HepG2 (cell line): Measurements from ENCODE around the gene FRMD8. TPM values are rescaled to one million over a fixed set of nuclear protein-coding genes. Genes with fewer than 3 reads are reported as not detected.

Experiments
- DNMT3B ChIP-seq: conservative IDR thresholded peaks from 2 replicates; pipeline ENCODE4 v1.6.1; 2016; ENCODE audit warnings: missing biosample characterization, control low read depth
- ELF4 ChIP-seq: sonication (generic); formaldehyde crosslinking; IDR thresholded peaks from 2 replicates; pipeline ENCODE4 v1.5.0; 2020; ENCODE audit warnings: missing genetic modification reagents, mild to moderate bottlenecking, moderate library complexity, borderline replicate concordance
- FOSL1 ChIP-seq: sonication (generic); formaldehyde crosslinking; IDR thresholded peaks from 2 replicates; pipeline ENCODE4 v1.9.0; 2021; ENCODE audit warnings: missing genetic modification reagents, borderline replicate concordance
- GATAD1 ChIP-seq: IDR thresholded peaks from 2 replicates; pipeline ENCODE4 v1.6.1; 2016; ENCODE audit warnings: missing genetic modification reagents, missing compliant biosample characterization
- HDAC1 ChIP-seq: sonication (generic); formaldehyde crosslinking; IDR thresholded peaks from 2 replicates; pipeline ENCODE4 v1.5.1; 2020; ENCODE audit warnings: mild to moderate bottlenecking, missing genetic modification reagents
- KLF15 ChIP-seq: sonication (generic); formaldehyde crosslinking; IDR thresholded peaks from 2 replicates; pipeline ENCODE4 v1.8.1; 2023; ENCODE audit warnings: borderline replicate concordance, mild to moderate bottlenecking, inconsistent platforms, missing genetic modification reagents, mixed read lengths
- MAFK ChIP-seq, 2 experiments: IDR thresholded peaks in 1 of 2; conservative IDR thresholded peaks in 1 of 2; 2 replicates each; pipeline ENCODE4 v1.6.1; 2011; ENCODE audit warnings: improper control_type of control experiment in 2 of 2, low read length in 2 of 2
- SOX13 ChIP-seq, 3 experiments: fragments of 450-650 bp in 1 of 3; sonication (generic) in 1 of 3; formaldehyde crosslinking in 1 of 3; IDR thresholded peaks in 2 of 3; conservative IDR thresholded peaks in 1 of 3; 2 replicates each; pipeline versions ENCODE4 v1.5.0 to v1.6.1; 2016 to 2020; ENCODE audit warnings: antibody characterized with exemption in 1 of 3, mild to moderate bottlenecking in 1 of 3, missing compliant biosample characterization in 1 of 3, missing genetic modification reagents in 1 of 3, moderate library complexity in 1 of 3
- SOX5 ChIP-seq: IDR thresholded peaks from 2 replicates; pipeline ENCODE4 v1.6.1; 2016; ENCODE audit warnings: borderline replicate concordance
- ZBTB44 ChIP-seq: sonication (generic); formaldehyde crosslinking; IDR thresholded peaks from 2 replicates; pipeline ENCODE4 v1.4.0; 2020; ENCODE audit warnings: missing genetic modification reagents
- ZNF138 ChIP-seq: sonication (generic); formaldehyde crosslinking; IDR thresholded peaks from 2 replicates; pipeline ENCODE4 v1.5.0; 2020; ENCODE audit warnings: mild to moderate bottlenecking, low read depth, missing genetic modification reagents
- ZNF761 ChIP-seq: sonication (generic); formaldehyde crosslinking; conservative IDR thresholded peaks from 2 replicates; pipeline ENCODE4 v1.4.0; 2020; ENCODE audit warnings: mild to moderate bottlenecking, missing genetic modification reagents
- polyA plus RNA-seq, 8 experiments: library from polyadenylated mRNA; depleted of rRNA in 3 of 8; stranded (reverse) in 7 of 8; unstranded in 1 of 8; fragments of >200 nt; fragmentation: Illumina TruSeq in 4 of 8; extraction: Trizol in 4 of 8; gene quantifications; 2 replicates each; pipeline versions ENCODE4 v1.2.1 to v1.2.3, GENCODE V29; 2011 to 2016; ENCODE audit warnings: low read depth in 4 of 8, missing spikeins in 1 of 8, mixed read lengths in 1 of 8; ENCODE audit not compliant: insufficient read depth in 1 of 8
- total RNA-seq, 5 experiments: library from RNA; depleted of rRNA; stranded (reverse); fragments of >200 nt; fragmentation: Illumina TruSeq; extraction: Trizol; gene quantifications; 2 replicates each; pipeline ENCODE4 v1.2.3, GENCODE V29; 2016; ENCODE audit warnings: low read depth in 1 of 5
- TF ChIP-seq, protein P1 (sequence below): sonication (generic); formaldehyde crosslinking; conservative IDR thresholded peaks from 2 replicates; pipeline ENCODE4 v1.4.0; 2020; ENCODE audit warnings: missing genetic modification reagents
- TF ChIP-seq, protein P2 (sequence below): sonication (generic); formaldehyde crosslinking; IDR thresholded peaks from 2 replicates; pipeline ENCODE4 v1.5.1; 2020; ENCODE audit warnings: missing genetic modification reagents, mild to moderate bottlenecking, borderline replicate concordance
- TF ChIP-seq, protein P3 (sequence below): IDR thresholded peaks from 2 replicates; pipeline ENCODE4 v1.6.1; 2016
- TF ChIP-seq, protein P4 (sequence below): sonication (generic); formaldehyde crosslinking; IDR thresholded peaks from 2 replicates; pipeline ENCODE4 v1.4.0; 2020; ENCODE audit warnings: missing genetic modification reagents, borderline replicate concordance

Gene FRMD8
- total and polyA plus RNA-seq, 2 of the 13 experiments (the other 11 are each of a cell fraction or from before 2014, with no cell fraction given): 5.8 to 20.6 TPM

DNA sequence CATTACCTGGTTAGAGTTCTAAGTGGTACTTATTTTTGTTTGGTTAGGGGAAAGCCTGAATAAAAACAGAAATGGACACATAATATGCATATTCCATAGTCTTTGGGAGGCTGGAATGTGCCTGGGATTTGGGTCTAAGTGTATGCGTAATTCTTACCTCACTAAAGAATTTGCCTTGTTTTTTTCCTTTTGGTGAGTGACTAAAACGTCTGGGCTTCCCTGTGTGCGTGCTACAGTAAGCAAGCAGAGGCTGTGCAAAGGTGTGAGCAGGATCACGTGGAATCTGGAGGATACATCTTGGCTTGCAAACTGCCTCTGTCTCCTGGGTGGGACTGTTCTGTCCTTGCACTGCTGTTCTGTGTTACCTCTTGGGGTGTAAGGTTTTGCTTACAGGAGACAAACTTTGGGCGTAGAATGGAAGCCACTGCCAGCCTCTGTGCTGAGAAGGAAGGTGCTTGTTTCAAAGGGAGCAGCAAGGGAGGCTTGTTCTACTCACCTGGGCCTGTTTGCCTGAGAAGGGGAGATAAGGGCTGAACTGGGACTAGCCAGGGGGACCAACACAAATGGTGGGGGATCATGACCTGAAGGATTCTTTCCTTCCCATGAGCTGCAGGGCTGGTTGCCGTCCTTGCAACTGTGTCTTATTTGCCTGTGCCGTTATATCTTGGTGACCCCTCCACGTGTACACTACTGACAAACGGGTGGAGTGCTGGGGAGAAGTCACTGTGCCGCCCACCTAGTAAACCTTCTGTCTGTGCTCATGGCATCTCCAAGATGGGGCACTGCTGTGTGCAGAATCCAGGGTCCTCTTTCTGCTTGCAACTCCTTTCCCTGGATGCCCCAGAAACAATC, 40.6 kb downstream of the FRMD8 start (continued):
- TF ChIP-seq, protein P1, sequence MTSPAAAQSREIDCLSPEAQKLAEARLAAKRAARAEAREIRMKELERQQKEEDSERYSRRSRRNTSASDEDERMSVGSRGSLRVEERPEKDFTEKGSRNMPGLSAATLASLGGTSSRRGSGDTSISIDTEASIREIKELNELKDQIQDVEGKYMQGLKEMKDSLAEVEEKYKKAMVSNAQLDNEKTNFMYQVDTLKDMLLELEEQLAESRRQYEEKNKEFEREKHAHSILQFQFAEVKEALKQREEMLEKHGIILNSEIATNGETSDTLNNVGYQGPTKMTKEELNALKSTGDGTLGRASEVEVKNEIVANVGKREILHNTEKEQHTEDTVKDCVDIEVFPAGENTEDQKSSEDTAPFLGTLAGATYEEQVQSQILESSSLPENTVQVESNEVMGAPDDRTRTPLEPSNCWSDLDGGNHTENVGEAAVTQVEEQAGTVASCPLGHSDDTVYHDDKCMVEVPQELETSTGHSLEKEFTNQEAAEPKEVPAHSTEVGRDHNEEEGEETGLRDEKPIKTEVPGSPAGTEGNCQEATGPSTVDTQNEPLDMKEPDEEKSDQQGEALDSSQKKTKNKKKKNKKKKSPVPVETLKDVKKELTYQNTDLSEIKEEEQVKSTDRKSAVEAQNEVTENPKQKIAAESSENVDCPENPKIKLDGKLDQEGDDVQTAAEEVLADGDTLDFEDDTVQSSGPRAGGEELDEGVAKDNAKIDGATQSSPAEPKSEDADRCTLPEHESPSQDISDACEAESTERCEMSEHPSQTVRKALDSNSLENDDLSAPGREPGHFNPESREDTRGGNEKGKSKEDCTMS: no peak
- TF ChIP-seq, protein P2, sequence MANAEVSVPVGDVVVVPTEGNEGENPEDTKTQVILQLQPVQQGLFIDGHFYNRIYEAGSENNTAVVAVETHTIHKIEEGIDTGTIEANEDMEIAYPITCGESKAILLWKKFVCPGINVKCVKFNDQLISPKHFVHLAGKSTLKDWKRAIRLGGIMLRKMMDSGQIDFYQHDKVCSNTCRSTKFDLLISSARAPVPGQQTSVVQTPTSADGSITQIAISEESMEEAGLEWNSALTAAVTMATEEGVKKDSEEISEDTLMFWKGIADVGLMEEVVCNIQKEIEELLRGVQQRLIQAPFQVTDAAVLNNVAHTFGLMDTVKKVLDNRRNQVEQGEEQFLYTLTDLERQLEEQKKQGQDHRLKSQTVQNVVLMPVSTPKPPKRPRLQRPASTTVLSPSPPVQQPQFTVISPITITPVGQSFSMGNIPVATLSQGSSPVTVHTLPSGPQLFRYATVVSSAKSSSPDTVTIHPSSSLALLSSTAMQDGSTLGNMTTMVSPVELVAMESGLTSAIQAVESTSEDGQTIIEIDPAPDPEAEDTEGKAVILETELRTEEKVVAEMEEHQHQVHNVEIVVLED: no peak
- TF ChIP-seq DNMT3B (CRISPR knock-in tag) (0 out of 2 replicates have a peak, but pooled peaks have one; percentile 27), ZNF138 (CRISPR knock-in tag) (no peak), SOX13 (IDR thresholded peaks at IDR 0.05) (no peak), SOX13 (CRISPR knock-in tag; conservative IDR thresholded peaks at IDR 0.05 in 1 of 2, IDR thresholded peaks at IDR 0.05 in 1 of 2) (peak; percentile 23 to 50; a peak in 1 of 4 replicates), MAFK (conservative IDR thresholded peaks at IDR 0.05 in 1 of 2, IDR thresholded peaks at IDR 0.05 in 1 of 2; ENCODE audit: low read length in 2 of 2) (0 out of 4 replicates have a peak, but pooled peaks of 1 of the 2 experiments have one; percentile 3), ZNF761 (CRISPR knock-in tag) (peak; percentile 23; the same call in 1 of the 2 replicates), FOSL1 (CRISPR knock-in tag) (0 out of 2 replicates have a peak, but pooled peaks have one; percentile 7), ELF4 (CRISPR knock-in tag) (no peak), SOX5 (CRISPR knock-in tag) (peak; percentile 3; the same call in 1 of the 2 replicates), KLF15 (CRISPR knock-in tag) (no peak), ZBTB44 (CRISPR knock-in tag) (no peak), HDAC1 (CRISPR knock-in tag) (peak; percentile 24; the same call in 1 of the 2 replicates), GATAD1 (CRISPR knock-in tag) (no peak)
- TF ChIP-seq, protein P3, sequence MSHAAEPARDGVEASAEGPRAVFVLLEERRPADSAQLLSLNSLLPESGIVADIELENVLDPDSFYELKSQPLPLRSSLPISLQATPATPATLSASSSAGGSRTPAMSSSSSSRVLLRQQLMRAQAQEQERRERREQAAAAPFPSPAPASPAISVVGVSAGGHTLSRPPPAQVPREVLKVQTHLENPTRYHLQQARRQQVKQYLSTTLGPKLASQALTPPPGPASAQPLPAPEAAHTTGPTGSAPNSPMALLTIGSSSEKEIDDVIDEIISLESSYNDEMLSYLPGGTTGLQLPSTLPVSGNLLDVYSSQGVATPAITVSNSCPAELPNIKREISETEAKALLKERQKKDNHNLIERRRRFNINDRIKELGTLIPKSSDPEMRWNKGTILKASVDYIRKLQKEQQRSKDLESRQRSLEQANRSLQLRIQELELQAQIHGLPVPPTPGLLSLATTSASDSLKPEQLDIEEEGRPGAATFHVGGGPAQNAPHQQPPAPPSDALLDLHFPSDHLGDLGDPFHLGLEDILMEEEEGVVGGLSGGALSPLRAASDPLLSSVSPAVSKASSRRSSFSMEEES (CRISPR knock-in tag): peak; percentile 12; the same call in 1 of the 2 replicates
- TF ChIP-seq, protein P4, sequence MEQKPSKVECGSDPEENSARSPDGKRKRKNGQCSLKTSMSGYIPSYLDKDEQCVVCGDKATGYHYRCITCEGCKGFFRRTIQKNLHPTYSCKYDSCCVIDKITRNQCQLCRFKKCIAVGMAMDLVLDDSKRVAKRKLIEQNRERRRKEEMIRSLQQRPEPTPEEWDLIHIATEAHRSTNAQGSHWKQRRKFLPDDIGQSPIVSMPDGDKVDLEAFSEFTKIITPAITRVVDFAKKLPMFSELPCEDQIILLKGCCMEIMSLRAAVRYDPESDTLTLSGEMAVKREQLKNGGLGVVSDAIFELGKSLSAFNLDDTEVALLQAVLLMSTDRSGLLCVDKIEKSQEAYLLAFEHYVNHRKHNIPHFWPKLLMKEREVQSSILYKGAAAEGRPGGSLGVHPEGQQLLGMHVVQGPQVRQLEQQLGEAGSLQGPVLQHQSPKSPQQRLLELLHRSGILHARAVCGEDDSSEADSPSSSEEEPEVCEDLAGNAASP (CRISPR knock-in tag): no peak
